ENCODE results near the gene LDAH.
"Not testable (repeated sequence)": the region's sequence is repeated elsewhere in the genome, so short reads cannot be mapped to it uniquely, and the experiment has no call there.

Gene LDAH

DNA sequence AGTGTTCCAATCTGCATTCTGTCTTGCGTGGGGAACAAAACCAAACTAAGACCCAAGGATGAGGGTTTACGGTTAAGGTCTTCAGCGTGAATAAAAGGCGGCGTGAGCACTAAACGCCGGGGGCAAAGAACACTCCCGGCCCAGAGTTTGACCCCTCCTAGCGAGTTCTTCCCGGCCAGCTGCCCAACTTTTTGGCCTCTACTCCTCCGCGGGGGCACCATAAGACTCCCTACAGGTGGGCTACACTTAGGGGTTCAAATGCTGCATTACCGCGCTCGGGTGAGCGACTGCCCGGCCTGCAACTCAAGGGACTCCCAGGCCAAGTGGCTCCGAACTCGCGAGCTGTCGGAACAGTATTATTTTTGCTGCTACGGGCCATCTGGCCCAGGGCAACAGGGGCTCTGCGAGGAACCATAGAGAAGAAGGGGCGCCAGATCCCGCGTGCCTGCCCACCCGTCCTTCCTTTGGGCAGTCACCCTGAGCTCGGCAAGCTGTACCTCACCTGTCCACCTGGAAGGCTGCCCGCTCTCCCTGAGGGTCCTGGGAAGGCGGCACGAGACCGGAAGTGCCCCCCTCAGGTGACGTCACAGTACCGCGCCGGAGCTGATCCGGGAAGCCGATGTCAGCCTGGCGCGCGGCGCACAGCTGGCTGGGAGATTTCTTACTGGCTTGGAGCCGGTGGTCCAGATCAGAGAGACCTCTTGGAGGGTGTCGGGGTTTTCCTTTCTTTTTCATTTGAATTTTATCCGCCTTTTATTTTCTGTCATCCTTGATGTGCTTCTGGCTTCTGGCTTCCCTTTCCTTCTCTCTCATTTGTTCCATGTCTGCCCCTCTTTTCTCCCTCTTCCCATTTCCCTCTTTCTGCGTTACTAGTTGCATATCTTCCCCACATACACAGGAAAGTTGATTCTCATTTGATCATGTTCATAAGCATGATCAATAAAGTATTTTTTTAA is at the start of gene LDAH:
LDAH (minus strand) TSS at position 567 of the 956 bp plus-strand sequence. CDS start 21,638 bp downstream, outside the sequence.
- peak; percentile 86 for DNase-seq

- DNase-seq = no peak
These were observed 45.5 kb upstream of the LDAH start for GRCh38 chr2:20868377-20868776.

- DNase-seq = no peak
These were observed 39.9 kb upstream of the LDAH start for GRCh38 chr2:20862850-20863249.

DNA sequence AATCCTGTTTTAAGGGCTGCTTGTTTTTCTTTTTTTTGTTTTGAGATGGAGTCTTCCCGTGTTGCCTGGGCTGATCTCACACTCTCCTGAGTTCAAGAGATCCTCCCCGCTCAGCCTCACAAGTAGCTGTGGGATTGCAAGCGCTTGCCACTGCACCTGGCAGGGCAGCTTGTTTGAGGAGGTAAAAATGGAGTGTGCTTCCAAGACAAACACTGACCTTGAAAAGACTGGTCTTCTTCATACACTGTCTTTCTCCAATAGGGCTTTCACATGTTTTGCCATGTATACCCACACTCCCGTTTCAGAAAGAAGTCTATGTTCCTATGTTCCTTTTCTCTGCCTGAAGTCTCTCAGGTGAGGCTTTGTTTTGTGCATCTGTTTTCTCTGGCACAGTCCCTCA is 32.6 kb upstream of the LDAH start:
- no peak for DNase-seq

GRCh38 chr2:20852670-20853069 is 29.8 kb upstream of the LDAH start:
- DNase-seq = no peak

- no peak for DNase-seq
These were observed 29.2 kb upstream of the LDAH start for GRCh38 chr2:20852139-20852538.

GRCh38 chr2:20844246-20844645 is 21.3 kb upstream of the LDAH start:
- no peak for DNase-seq

DNA sequence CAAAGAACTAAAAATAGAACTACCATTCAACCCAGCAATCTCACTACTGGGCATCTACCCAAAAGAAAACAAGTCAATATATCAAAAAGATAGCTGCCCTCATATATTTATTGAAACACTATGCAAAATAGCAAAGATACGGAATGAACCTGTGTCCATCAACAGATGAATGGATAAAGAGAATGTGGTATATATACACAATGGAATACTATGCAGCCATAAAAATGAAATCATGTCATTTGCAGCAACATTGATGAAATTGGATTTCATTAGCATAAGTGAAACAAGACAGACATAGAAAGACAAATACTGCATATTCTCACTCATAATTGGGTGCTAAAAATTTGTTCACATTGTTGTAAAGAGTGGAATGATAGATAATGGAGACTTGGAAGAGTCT is 16.2 kb upstream of the LDAH start:
- DNase-seq = no peak

GRCh38 chr2:20838016-20838415 is 15.1 kb upstream of the LDAH start:
- DNase-seq = no peak

- DNase-seq = no peak
These were observed 13.6 kb upstream of the LDAH start for GRCh38 chr2:20836521-20836920.

GRCh38 chr2:20834331-20834730 is 11.4 kb upstream of the LDAH start:
- DNase-seq = no peak

DNA sequence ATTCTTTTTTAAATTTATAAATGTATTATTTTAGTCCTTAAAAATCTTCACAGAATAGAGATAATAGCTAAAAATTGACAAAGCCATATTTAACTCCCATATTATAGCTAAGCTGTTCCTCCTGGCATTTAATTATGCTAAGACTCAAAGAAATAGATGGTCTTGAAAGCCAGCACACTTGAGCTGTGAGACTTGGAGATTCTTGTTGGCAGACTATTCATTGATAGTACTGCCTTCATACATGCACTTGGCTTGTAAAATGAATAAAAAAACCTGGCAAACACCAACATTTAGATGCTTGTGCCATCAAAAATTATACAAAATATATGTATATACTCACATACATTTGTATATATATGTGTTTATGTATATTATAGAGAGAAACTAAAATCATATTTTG is 9.7 kb upstream of the LDAH start:
- no peak for DNase-seq

DNA sequence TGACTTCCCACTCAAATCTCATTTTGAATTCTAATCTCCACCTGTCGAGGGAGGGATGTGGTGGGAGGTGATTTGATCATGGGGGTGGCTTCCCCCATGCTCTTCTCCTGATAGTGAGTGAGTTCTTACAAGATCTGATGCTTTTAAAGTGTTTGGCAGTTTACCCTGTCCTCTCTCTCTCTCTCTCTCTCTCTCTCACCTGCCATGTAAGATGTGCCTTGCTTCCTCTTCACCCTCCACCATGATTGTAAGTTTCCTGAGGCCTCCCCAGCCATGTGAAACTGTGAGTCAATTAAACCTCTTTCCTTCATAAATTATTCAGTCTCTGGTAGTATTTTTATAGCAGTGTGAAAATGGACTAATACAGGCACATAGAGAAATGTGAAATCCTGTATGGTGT is 7.0 kb upstream of the LDAH start:
- DNase-seq = no peak

DNA sequence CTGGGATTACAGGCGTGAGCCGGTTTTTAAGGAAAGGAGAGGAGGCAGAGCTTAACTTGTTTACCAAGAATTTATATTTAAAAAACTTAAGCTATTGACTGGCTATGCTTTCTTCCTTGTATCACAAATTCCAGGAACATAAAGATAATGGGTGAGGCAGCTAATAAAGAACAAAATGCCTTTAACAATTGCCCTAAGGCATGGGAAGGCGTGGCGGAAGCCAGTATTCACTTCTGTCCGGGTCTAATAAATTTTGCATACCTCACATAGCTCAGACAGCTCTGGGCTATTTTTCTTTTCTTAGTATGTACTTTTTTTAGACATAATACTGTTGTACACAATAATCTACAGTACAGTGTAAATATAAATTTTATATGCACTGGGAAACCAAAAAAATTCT is 1.0 kb upstream of the LDAH start:
- DNase-seq = no peak

GRCh38 chr2:20818820-20819219 is 4.1 kb downstream of the LDAH start:
- DNase-seq = no peak

- DNase-seq = no peak
These were observed 7.7 kb downstream of the LDAH start for GRCh38 chr2:20815216-20815615.

GRCh38 chr2:20812779-20813178 is 10.1 kb downstream of the LDAH start:
- no peak for DNase-seq

GRCh38 chr2:20806286-20806685 is 16.6 kb downstream of the LDAH start:
- DNase-seq = no peak

DNA sequence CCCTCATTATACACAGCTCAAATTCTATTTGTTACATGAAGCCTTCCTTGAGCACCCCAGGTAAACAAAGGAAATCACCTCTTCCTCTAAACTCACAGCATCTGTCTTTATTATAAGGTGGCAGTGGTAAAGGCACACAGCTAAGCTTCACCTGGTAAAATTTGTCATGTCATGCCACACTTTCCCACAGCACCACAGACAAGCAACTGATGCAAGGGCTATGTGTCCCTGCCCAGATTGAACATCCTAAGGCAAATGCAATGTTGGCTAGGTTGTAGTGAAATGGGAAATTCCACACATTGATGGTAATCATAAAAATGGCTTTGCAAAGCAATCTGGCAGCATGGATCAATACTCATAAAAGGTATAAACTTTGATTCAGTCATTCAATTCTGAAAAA is 18.9 kb downstream of the LDAH start:
- DNase-seq = no peak

DNA sequence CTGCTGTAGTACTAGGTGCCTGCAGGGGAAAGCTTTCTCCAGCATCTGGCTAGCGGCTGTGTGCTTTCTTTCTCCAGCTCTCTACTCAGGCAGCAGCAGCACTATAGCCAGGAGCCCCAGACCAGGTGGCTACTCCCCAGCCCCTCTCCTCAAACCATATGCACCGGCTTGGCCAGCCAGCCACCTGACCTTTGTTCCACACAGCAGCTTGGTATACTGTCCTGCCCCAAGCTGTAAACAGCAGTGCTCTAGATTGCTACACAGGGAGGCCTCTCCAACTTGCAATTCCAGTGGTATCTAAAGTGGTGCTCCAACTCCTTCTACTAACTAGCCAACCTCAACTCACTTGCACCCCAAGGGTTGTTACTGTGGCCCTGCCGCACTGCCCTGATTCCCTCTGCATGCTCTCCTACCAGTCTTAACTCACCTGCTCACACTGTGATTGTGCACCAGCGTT is 19.6 kb downstream of the LDAH start:
- DNase-seq = no peak

DNA sequence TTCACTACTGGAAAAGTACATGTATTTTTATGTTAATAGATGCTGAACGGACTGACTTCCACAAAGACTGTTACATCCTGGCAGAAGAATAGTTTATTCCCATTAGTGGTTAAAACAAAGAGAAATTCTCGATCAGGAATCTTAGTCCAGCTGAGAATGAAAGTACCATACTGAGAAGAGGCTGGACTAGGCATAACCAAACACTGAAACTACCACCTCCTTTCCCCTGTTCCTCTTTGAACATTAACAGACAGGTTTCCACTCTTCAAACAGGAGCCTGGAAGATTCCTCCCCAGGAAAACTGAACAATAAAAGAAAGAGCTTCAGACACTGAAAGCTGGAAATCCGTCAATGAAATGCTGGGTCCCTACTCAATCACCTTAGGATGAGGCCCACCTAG is 25.8 kb downstream of the LDAH start:
- no peak for DNase-seq

- no peak for DNase-seq
These were observed 26.5 kb downstream of the LDAH start for GRCh38 chr2:20796374-20796791.

- DNase-seq = not testable (repeated sequence)
These were observed 29.0 kb downstream of the LDAH start for GRCh38 chr2:20793944-20794343.

DNA sequence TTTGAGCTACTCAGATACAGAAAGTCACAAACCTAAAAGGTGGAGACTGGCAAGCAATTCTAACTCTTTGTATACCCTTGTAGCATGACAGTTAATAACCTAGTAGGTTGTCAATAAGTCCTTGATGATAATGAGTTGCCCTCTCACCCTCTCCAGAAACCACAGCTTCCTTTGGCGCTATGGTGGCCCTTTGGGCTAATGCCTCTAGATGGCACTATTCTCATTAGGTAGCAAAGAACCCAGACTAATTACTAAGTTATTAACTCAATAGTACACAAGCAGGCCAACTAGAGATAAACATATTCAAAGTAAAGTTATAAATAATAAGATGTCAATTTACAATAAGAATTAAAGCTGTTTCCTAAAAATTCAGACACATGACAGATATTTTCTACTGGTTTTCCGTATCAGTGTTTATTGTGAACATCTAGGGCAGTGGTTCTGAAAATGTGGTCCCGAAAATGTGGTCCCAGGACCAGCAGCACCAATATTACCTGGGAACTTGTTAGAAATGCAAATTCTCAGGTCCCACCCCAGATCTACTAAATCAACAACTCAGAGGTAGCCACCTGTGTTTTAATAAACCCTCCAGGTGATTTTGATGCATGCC is 41.1 kb downstream of the LDAH start:
- DNase-seq = no peak

All from NCI-H1092 (cell line).